GM10248 (cell line): ENCODE data around the gene IKBIP.
"Not testable (repeated sequence)": the region's sequence is repeated elsewhere in the genome, so short reads cannot be mapped to it uniquely, and the experiment has no call there.

Experiments used
- CTCF ChIA-PET: fragments of 300-600 bp; sonication (Branson Sonifier 250); formaldehyde crosslinking; extraction: SDS; loops from one replicate; lab custom pipeline; 2021; ENCODE audit warnings: antibody characterized with exemption; lab: Yijun Ruan, JAX
- POLR2A ChIA-PET: fragments of 350-650 bp; sonication (Branson Sonifier 250); formaldehyde crosslinking; extraction: SDS; loops from one replicate; lab custom pipeline; 2020; ENCODE audit warnings: antibody characterized with exemption; lab: Yijun Ruan, JAX
- DNase-seq: peaks from one replicate; pipeline ENCODE4 v3.0.0; 2012; ENCODE audit errors: extremely low spot score
- CTCF ChIP-seq: IDR thresholded peaks from 2 replicates; pipeline ENCODE4 v1.5.1; 2012; ENCODE audit warnings: mild to moderate bottlenecking, low read depth; ENCODE audit errors: extremely low read depth, missing control alignments, control extremely low read depth

The IKBIP gene

DNA sequence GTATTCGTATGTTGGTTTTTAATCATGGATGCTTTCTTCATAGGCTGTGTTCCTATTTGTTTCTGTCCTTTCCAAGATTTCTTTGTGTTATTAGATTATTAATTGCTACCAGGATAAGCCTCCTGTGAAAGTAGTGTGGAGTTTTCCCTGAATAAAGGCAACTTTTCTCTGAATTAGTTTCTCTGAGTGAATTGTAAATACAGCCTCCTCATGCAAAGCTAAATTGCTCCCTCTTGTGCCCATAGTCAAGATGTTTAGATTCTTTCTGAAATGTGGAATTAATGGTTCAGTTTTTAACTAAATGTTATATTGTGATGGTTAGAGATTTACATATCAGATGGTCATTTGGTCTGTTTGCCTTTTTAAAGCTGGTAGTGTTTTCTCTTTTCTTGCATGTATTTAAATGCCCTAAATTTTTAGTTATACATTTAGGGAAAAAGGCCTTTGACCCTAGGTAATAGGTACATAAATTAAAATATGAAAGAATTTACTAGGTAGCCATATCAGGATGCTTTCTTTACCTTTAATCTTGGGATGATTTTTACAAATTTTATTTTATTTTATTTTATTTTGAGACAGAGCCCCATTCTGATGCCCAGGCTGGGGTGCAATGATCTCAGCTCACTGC is 9.4 kb upstream of the IKBIP start:
- peak; percentile 58 for TF ChIP-seq CTCF
- peak; percentile 42 for DNase-seq
- POLR2A ChIA-PET: no interaction called here
- CTCF ChIA-PET: interaction anchor here (0.8 to 2.2 kb wide), 12 partner anchors 12 to 345 kb away, joined by 3 to 14 read pairs (median 4); partner anchors contain the start of gene SLC25A3

- ChIA-PET CTCF (interaction anchor here (0.8 to 6.0 kb wide), 7 partner anchors 10 to 227 kb away, joined by 3 to 32 read pairs (median 3); no protein-coding TSS in a partner anchor), POLR2A (no interaction called here)
- DNase-seq: no peak
- no peak for TF ChIP-seq CTCF
These were observed 6.7 kb upstream of the IKBIP start for GRCh38 chr12:98651328-98651727.

- DNase-seq: no peak
- CTCF ChIA-PET: interaction anchor here (1.0 to 6.0 kb wide), 2 partner anchors 39 to 80 kb away, joined by 4 to 32 read pairs; no protein-coding TSS in a partner anchor
- no peak for TF ChIP-seq CTCF
- POLR2A ChIA-PET: no interaction called here
These were observed 1.9 kb upstream of the IKBIP start for GRCh38 chr12:98646294-98647090.

DNA sequence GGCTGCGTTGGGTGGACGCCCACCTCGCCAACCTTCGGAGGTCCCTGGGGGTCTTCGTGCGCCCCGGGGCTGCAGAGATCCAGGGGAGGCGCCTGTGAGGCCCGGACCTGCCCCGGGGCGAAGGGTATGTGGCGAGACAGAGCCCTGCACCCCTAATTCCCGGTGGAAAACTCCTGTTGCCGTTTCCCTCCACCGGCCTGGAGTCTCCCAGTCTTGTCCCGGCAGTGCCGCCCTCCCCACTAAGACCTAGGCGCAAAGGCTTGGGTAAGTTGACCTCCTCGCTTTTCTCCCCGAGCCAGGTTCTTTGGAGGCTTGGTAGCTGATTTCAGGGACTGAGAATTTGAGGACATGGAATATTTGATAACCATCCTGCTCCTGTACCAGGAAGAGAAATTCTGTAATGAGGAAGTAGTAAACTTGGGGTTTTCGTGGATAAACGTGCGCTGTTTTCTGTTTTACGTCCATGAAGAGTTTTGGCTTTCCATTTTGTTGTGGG is 1.0 kb upstream of the IKBIP start:
- ChIA-PET CTCF (no interaction called here), POLR2A (no interaction called here)
- peak; percentile 24 for DNase-seq
- no peak for TF ChIP-seq CTCF

DNA sequence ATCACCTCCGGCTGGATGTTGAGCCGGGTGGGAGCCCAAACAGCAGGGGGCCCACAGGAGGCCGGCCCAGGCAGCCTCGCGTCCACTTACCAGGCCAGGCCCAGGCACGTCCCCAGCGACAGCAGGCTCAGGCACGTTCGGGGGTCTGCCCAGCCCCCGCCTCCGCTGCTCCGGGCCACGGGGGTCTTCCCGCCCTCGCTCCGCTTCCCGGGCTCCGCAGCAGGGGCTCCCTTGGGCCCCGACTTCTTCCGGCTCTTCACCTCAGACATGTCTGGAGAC is 216 bp downstream of the IKBIP start:
- ChIA-PET POLR2A (interaction anchor here (1.0 to 1.2 kb wide), 4 partner anchors 13 to 128 kb away, joined by 3 to 4 read pairs (median 3); no protein-coding TSS in a partner anchor), CTCF (interaction anchor here (0.9 to 1.2 kb wide), 2 partner anchors 22 to 77 kb away, joined by 4 read pairs; no protein-coding TSS in a partner anchor)
- no peak for TF ChIP-seq CTCF
- no peak for DNase-seq

- CTCF ChIA-PET: not testable (repeated sequence)
- POLR2A ChIA-PET: interaction anchor here (1.2 kb wide), 1 partner anchor 49 kb away, joined by 4 read pairs; the partner anchor contains the start of gene SLC25A3
These were observed 1.8 kb downstream of the IKBIP start for GRCh38 chr12:98642801-98643200.

More at GRCh38 chr12:98642801-98643200, 1.8 kb downstream of the IKBIP start:
- DNase-seq: not testable (repeated sequence)
